Type B pancreatic cell (in vitro differentiated cells): ENCODE measurements around the gene TIFAB. TPM values are rescaled to one million over a fixed set of nuclear protein-coding genes. Genes with fewer than 3 reads are reported as not detected.

ENCODE experiments used
- DNase-seq: peaks from one replicate; pipeline ENCODE4 v3.0.0; 2021; ENCODE audit warnings: mixed read lengths; ENCODE audit not compliant: unreplicated experiment; ENCODE audit errors: extremely low spot score
- H3K27ac Mint-ChIP-seq: 2 replicates; pipeline ENCODE4 v1.8.0; 2021; ENCODE audit warnings: mild to moderate bottlenecking, mixed read lengths
- H3K27me3 Mint-ChIP-seq: 2 replicates; pipeline ENCODE4 v1.8.0; 2021; ENCODE audit warnings: mixed read lengths
- H3K36me3 Mint-ChIP-seq: 2 replicates; pipeline ENCODE4 v1.8.0; 2021; ENCODE audit warnings: mixed read lengths
- H3K4me1 Mint-ChIP-seq: one replicate; pipeline ENCODE4 v1.8.0; 2021; ENCODE audit warnings: mixed read lengths; ENCODE audit not compliant: unreplicated experiment
- H3K4me3 Mint-ChIP-seq: 2 replicates; pipeline ENCODE4 v1.8.0; 2021; ENCODE audit warnings: mild to moderate bottlenecking, mixed read lengths
- H3K9me3 Mint-ChIP-seq: 2 replicates; pipeline ENCODE4 v1.8.0; 2021; ENCODE audit warnings: mixed read lengths
- CTCF ChIP-seq: fragments of 200-600 bp; sonication (generic); conservative IDR thresholded peaks from 2 replicates; pipeline ENCODE4 v1.5.0; 2021; ENCODE audit warnings: antibody characterized with exemption, mild to moderate bottlenecking
- total RNA-seq: library from RNA; stranded (reverse); gene quantifications from 2 replicates; pipeline ENCODE4 v1.2.1, GENCODE V29; 2021; ENCODE audit warnings: low replicate concordance

Gene TIFAB
- total RNA-seq, 1 donor from 2014 or later = not detected

- H3K36me3 Mint-ChIP-seq = no peaks in the 10 kb centered on the region
- peaks cover 12% of the 10 kb centered on the region for H3K4me1 Mint-ChIP-seq
- H3K4me3 Mint-ChIP-seq = no peak overlapping the region
- TF ChIP-seq CTCF = no peak
- peaks cover 25% of the 10 kb centered on the region for H3K27me3 Mint-ChIP-seq
- no peak for DNase-seq
- H3K27ac Mint-ChIP-seq = no peak overlapping the region
- H3K9me3 Mint-ChIP-seq = no peaks in the 10 kb centered on the region
Measured at GRCh38 chr5:135449644-135450043, 2.5 kb downstream of the TIFAB start.

GRCh38 chr5:135448791-135449507 is 3.2 kb downstream of the TIFAB start:
- Mint-ChIP-seq H3K27ac (no peak overlapping the region), H3K4me1 (peaks cover 19% of the 10 kb centered on the region), H3K4me3 (no peak overlapping the region), H3K9me3 (no peaks in the 10 kb centered on the region), H3K36me3 (no peaks in the 10 kb centered on the region), H3K27me3 (peaks cover 25% of the 10 kb centered on the region)
- no peak for DNase-seq
- TF ChIP-seq CTCF = no peak

GRCh38 chr5:135448071-135448739 is 3.9 kb downstream of the TIFAB start:
- no peaks in the 10 kb centered on the region for H3K9me3 Mint-ChIP-seq
- H3K4me3 Mint-ChIP-seq = no peak overlapping the region
- no peak for DNase-seq
- peaks cover 24% of the 10 kb centered on the region for H3K27me3 Mint-ChIP-seq
- H3K4me1 Mint-ChIP-seq = peaks cover 23% of the 10 kb centered on the region
- H3K36me3 Mint-ChIP-seq = no peaks in the 10 kb centered on the region
- no peak overlapping the region for H3K27ac Mint-ChIP-seq
- no peak for TF ChIP-seq CTCF

- H3K27me3 Mint-ChIP-seq = peaks cover 24% of the 10 kb centered on the region
- H3K36me3 Mint-ChIP-seq = no peaks in the 10 kb centered on the region
- no peak within 1 kb of the TSS for H3K27ac Mint-ChIP-seq
- H3K4me3 Mint-ChIP-seq = no peak within 1 kb of the TSS
- no peak for TF ChIP-seq CTCF
- H3K9me3 Mint-ChIP-seq = no peaks in the 10 kb centered on the region
- no peak for DNase-seq
- peaks cover 28% of the 10 kb centered on the region for H3K4me1 Mint-ChIP-seq
Measured at GRCh38 chr5:135447298-135447929, 4.7 kb downstream of the TIFAB start, which contains the start of gene DCANP1. Gene DCANP1, minus strand, starts transcription at chr5:135447348. Its CDS starts 240 bp downstream, at chr5:135447108.

GRCh38 chr5:135446615-135447014 is 5.5 kb downstream of the TIFAB start:
- Mint-ChIP-seq H3K36me3 (no peaks in the 10 kb centered on the region), H3K4me3 (no peak overlapping the region), H3K27me3 (peaks cover 24% of the 10 kb centered on the region), H3K9me3 (no peaks in the 10 kb centered on the region), H3K4me1 (peaks cover 28% of the 10 kb centered on the region), H3K27ac (no peak overlapping the region)
- TF ChIP-seq CTCF = no peak
- no peak for DNase-seq
